Stimulated activated CD8-positive, alpha-beta memory T cell treated with anti-CD3 and anti-CD28 coated beads, Interleukin-7, amount 100 ng/mL, for 24 hours (primary cell): Measurements from ENCODE around the gene ARL4A.

Experiments used
- DNase-seq: peaks from one replicate; pipeline ENCODE4 v3.0.0-alpha.2; 2020; ENCODE audit warnings: low read depth

Gene ARL4A

GRCh38 chr7:12726908-12727307, 39.5 kb downstream of the ARL4A start:
- no peak for DNase-seq

- DNase-seq, result no peak
Observed at GRCh38 chr7:12727455-12728191, 40.2 kb downstream of the ARL4A start.

- DNase-seq, result no peak
Observed at GRCh38 chr7:12728192-12728538, 40.7 kb downstream of the ARL4A start.

- DNase-seq, result no peak
Observed at GRCh38 chr7:12729112-12729511, 41.7 kb downstream of the ARL4A start.

GRCh38 chr7:12730523-12730922, 43.1 kb downstream of the ARL4A start:
- DNase-seq, result no peak

DNA sequence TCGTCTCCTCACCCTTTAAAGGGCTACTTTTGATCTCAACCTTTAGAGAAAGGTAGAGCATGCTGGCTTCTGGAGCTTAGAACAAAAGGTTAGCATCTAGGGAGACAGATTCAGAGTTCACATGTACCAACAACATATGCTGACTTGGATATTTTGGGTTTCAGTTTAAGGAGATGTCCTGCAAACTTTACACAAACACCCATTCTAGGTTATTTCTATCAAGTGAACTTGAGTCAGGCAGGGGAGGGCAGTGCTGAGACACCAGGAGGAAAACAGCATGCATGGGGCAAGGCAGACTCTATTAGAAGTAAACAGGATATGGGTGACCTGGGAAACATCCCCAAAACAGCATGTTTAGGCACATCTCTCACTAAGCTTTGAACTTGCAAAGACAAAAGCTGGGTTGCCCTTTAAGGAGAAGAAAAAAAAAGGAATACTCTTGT, 43.8 kb downstream of the ARL4A start:
- DNase-seq, result no peak

DNA sequence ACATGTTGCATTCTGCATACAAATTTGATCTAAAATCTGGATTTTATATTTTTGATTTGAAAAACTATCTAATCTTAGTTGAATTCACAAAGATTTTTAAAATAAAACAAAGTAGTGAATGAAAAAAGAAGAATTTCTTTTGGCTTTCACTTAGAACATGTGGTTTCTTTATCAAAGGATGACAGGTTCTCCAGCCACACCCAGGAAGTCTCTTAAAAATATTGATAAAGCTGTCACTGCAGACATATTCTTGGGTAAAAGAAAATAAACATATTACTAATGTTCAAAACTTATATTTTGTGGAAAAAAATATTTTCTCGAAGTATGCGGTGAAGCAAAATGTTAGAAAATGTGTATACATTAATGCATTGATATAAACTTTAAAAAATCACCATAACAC, 44.3 kb downstream of the ARL4A start:
- DNase-seq, result no peak

DNA sequence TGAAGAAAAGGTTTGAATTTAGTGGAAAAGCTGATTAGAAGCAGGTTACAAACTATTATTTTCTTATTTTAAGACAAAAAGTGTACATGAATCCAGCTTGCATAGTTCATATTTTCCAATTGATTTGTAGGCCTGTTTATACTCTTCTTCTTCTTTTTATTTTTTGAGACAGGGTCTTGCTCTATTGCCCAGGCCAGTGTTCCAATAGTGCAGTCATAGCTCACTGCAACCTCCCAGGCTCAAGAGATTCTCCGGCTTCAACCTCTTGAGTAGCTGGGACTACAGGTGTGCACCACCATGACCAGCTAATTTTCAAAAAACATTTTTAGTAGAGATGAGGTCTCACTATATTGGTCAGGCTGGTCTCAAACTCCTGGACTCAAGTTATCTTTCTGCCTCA, 45.0 kb downstream of the ARL4A start:
- no peak for DNase-seq

GRCh38 chr7:12735923-12736322, 48.5 kb downstream of the ARL4A start:
- no peak for DNase-seq

DNA sequence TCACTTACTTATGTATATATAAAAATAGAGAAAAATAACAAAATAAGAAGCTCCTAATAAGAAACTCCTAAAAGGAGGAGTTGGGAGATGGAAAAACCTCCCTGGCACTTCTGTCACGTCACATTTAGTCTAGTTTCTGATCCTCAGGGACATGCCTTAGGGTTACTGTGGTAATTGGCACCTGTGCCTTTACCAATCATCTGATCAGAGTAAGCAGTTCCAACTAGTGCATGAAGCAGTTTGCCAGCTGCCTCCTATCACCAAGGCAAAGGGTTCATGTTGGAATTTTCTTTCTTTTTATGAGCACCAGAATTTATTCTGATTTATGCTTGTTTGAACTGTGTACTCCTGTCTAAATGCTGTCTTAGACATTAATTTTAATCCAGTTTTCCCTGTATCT, 49.9 kb downstream of the ARL4A start:
- no peak for DNase-seq

DNA sequence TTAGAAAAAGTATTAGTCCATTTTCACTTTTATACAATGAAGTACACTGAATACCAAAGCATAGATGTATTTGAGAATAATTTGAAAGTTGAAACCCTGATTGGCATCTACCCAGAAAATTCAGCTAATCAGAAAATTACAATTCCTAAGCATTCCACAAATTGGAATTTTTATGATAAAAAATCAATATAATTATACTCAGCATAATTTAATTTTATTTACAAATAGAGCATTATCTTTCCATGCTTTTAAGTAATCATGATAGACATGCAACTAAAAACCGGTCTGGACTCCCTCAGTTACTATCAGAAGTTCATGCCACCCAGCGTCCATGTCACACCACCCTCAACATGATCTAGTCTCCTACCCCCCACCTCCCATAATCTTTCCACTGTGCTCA, 50.4 kb downstream of the ARL4A start:
- DNase-seq, result no peak

DNA sequence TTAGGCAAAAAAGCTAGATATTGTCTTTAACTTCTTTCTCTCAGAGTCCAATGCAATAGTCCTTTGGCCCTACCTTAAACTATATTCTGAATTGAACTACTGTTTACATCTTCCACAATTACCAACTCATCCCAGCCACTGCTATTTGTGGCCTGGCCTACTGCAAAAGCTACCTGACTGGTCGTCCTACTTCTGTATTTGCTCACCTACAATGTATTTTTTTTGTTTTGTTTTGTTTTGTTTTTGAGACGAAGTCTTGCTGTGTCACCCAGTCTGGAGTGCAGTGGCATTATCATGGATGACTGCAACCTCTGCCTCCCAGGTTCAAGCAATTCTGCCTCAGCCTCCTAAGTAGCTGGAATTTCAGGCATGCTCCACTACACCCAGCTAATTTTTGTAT, 51.2 kb downstream of the ARL4A start:
- no peak for DNase-seq
